GM15510 (cell line): ENCODE results near the gene AP2A2.

Source experiments
- POLR2A ChIP-seq: IDR thresholded peaks from 3 replicates; pipeline ENCODE4 v1.6.1; 2011; ENCODE audit warnings: borderline replicate concordance; ENCODE audit not compliant: insufficient read length; ENCODE audit errors: extremely low read depth

The AP2A2 gene

GRCh38 chr11:952406-953385, 27.0 kb downstream of the AP2A2 start:
- TF ChIP-seq POLR2A = no peak

GRCh38 chr11:953512-953911, 27.8 kb downstream of the AP2A2 start:
- TF ChIP-seq POLR2A = no peak

GRCh38 chr11:954392-955153, 28.9 kb downstream of the AP2A2 start:
- TF ChIP-seq POLR2A = no peak

GRCh38 chr11:955154-956063, 29.7 kb downstream of the AP2A2 start:
- TF ChIP-seq POLR2A = no peak

- TF ChIP-seq POLR2A = no peak
Observed at GRCh38 chr11:957212-957920, 31.7 kb downstream of the AP2A2 start.

- no peak for TF ChIP-seq POLR2A
Observed at GRCh38 chr11:958101-958500, 32.4 kb downstream of the AP2A2 start.

GRCh38 chr11:959027-959426, 33.4 kb downstream of the AP2A2 start:
- no peak for TF ChIP-seq POLR2A

GRCh38 chr11:959608-960007, 33.9 kb downstream of the AP2A2 start:
- no peak for TF ChIP-seq POLR2A

- no peak for TF ChIP-seq POLR2A
Observed at GRCh38 chr11:961921-962320, 36.3 kb downstream of the AP2A2 start.

- TF ChIP-seq POLR2A = no peak
Observed at GRCh38 chr11:962688-963087, 37.0 kb downstream of the AP2A2 start.

- TF ChIP-seq POLR2A = no peak
Observed at GRCh38 chr11:963852-964251, 38.2 kb downstream of the AP2A2 start.

- TF ChIP-seq POLR2A = no peak
Observed at GRCh38 chr11:965206-965775, 39.6 kb downstream of the AP2A2 start.

- no peak for TF ChIP-seq POLR2A
Observed at GRCh38 chr11:967995-968751, 42.5 kb downstream of the AP2A2 start.
